Measurements from ENCODE around the gene DACH1.

GRCh38 chr13:71830736-71831135 lies 36.3 kb downstream of the DACH1 start:
- TF ChIP-seq E2F6 (IDR thresholded peaks at IDR 0.05) (no peak), RFX5 (IDR thresholded peaks at IDR 0.05; ENCODE audit: borderline replicate concordance, low read depth, low read length) (no peak), CTCF (IDR thresholded peaks at IDR 0.05; ENCODE audit: control extremely low read depth in 1 of 3, insufficient read depth in 1 of 3, low read depth in 1 of 3, low read length in 3 of 3) (no peak), GABPA (IDR thresholded peaks at IDR 0.05; ENCODE audit: borderline replicate concordance, insufficient read depth, low read length) (no peak), ATF2 (IDR thresholded peaks at IDR 0.05; ENCODE audit: low read length) (no peak)

All from H1 (cell line).